Effector CD4-positive, alpha-beta T cell (primary cell): ENCODE measurements around the gene EIF4B.
A peak's percentile ranks its signal among the peaks of the same experiment; 100 is the strongest.
"Not testable (repeated sequence)": the region's sequence is repeated elsewhere in the genome, so short reads cannot be mapped to it uniquely, and the experiment has no call there.

Source experiments
- DNase-seq: peaks from one replicate; pipeline ENCODE4 v3.0.0-alpha.2; 2020

Gene EIF4B

GRCh38 chr12:52993558-52993869 is 12.7 kb upstream of the EIF4B start:
- no peak for DNase-seq

DNA sequence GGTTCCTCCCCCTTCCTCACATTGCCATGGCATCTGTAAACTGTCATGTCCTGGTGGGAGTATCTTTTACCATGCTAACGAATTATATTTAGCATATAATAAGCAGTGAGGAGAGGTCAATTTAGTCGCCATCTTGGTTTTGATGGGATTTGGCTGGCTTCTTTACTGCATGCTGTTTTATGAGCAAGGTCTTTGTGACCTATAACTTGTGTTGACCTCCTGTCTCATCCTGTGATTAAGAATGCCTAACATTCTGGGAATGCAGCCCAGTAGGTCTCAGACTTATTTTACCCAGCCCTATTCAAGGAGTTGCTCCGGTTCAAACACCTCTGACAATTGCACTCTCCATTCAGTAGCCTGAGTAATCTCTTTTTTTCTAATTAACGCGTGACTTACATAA is 2.1 kb upstream of the EIF4B start:
- no peak for DNase-seq

- DNase-seq = no peak
Measured at GRCh38 chr12:53004582-53004981, 1.7 kb upstream of the EIF4B start.

DNA sequence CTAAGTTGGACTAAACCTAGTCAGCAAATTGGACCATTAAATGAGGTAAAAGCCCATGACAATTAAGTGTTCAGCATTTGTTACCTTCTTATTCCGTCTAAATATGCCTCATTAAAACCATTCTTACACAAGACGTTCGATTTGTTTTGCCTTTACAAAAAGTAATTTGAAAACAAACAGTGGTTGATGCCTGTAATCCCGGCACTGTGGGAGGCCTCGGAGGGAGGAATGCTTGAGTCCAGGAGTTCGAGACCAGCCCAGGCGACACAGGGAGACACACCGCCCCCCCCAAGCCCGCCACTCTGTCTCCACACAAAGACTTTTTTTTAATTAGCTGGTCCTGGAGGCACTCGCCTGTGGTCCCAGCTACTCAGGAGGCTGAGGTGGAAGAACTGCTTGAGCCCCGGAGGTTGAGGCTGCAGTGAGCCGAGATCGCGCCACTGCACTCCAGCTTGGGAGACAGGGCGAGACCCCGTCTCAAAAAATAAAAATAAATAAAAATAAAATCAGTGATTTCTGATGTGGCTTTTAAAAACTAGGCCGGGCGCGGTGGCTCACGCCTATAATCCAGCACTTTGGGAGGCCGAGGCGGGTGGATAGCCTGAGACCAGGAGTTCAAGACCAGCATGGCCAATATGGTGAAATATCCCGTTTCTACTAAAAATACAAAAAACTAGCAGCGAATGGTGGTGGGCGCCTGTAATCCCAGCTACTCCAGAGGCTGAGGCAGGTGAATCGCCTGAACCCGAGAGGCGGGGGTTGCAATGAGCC is 856 bp upstream of the EIF4B start:
- no peak for DNase-seq

- DNase-seq = peak; percentile 67
Measured at GRCh38 chr12:53006810-53007309, 604 bp downstream of the EIF4B start.

- DNase-seq = no peak
Measured at GRCh38 chr12:53007343-53007742, 1.1 kb downstream of the EIF4B start.

DNA sequence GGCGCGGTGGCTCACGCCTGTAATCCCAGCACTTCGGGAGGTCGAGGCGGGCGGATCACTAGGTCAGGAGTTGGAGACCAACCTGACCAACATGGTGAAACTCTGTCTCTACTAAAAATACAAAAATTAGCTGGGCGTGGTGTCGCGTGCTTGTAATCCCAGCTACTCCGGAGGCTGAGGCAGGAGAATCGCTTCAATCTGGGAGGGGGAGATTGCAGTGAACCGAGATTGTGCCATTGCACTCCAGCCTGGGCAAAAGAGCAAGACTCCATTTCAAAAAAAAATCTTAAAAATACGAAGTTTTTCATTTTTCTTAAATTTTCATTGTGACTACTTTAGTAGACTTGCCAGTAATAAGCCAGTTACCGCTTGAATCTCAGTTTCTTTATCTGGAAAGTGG is 2.5 kb downstream of the EIF4B start:
- not testable (repeated sequence) for DNase-seq

DNA sequence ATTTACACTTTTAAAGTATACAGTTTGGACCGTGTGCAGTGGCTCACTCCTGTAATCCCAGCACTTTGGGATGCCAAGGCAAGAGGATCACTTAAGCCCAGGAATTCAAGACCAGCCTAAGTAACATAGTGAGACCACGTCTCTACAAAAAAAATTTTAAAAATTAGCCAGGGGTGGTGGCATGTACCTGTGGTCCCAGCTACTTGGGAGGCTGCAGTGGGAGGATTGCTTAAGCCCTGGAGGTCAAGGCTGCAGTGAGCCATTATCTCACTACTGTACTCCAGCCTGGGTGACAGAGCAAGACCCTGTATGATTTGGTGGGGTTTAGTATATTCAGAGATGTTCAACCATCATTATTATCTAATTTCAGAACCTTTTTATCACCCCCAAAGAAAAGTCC is 4.7 kb downstream of the EIF4B start:
- no peak for DNase-seq

DNA sequence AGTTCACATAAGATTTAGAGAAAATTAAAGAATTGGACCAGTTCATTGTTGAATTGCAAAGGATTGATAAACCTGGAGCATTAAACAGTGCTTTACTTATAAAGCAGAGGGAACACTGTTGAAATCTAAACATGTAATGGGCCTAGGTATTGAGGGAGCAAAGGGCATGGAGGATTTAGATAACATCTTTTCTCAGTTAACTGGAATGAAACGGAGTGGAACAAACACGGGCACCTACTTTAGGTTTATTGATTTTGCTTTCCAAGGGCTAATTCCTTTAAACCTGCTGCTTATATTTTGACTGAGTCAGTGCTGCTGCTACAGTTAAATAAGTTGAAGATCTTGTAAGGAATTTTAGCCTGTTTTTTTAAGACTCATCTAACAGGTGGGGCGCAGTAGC is 5.6 kb downstream of the EIF4B start:
- no peak for DNase-seq

GRCh38 chr12:53012928-53013327 is 6.7 kb downstream of the EIF4B start:
- no peak for DNase-seq

GRCh38 chr12:53014709-53015108 is 8.5 kb downstream of the EIF4B start:
- no peak for DNase-seq

DNA sequence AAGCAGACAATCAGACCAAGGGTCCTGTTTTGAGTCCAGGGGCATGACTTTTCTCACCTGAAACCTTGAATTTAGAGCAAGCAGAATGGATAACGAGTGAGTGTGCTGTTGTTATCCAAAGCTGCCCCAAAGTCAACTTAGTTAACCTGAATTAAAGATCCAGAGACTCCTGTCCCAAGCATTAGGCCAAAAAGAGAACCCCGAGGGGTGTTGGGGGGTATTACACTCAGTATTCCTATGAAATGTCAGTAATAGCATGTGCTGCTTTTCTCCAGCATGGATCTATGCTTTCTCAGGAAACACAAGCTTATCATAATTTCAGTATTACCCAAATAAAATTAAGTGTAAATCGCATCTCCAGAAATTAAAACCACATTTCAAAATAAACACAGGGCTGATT is 19.0 kb downstream of the EIF4B start:
- no peak for DNase-seq

GRCh38 chr12:53027014-53027413 is 20.8 kb downstream of the EIF4B start:
- not testable (repeated sequence) for DNase-seq

DNA sequence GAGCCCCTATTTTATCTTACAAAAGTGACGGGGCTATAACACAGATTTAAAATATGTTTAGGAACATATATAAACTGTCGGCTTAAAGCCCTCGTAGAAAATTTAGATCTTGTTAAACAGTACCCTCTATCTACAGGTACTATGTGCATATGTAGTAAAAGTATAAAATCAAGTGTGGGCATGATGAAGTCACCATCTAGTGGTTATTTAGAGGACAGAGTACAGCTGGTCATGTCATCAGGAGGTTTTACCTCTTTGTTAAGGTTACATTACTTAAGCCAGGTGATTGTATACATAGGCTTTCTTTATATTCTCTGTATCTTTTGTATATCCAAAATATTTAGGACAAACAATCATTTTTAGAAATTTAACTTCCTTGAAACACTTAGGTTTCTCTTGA is 25.4 kb downstream of the EIF4B start:
- no peak for DNase-seq

- not testable (repeated sequence) for DNase-seq
Measured at GRCh38 chr12:53033832-53034231, 27.6 kb downstream of the EIF4B start.

DNA sequence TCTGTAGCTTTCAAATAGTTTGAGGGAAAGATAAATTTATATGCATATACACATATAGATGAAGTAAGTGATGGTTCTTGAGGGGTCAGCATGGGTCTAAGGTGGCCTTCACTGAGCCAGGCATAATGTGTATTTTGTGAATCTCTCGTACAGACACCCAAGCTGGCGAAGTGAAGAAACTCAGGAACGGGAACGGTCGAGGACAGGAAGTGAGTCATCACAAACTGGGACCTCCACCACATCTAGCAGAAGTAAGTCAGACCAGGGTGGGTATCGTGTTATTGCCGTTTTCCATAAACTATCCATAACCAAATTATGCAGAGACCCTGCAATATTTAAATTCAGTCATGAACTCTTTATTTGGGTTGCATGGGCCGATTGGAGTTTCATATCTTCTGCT is 28.2 kb downstream of the EIF4B start:
- no peak for DNase-seq

DNA sequence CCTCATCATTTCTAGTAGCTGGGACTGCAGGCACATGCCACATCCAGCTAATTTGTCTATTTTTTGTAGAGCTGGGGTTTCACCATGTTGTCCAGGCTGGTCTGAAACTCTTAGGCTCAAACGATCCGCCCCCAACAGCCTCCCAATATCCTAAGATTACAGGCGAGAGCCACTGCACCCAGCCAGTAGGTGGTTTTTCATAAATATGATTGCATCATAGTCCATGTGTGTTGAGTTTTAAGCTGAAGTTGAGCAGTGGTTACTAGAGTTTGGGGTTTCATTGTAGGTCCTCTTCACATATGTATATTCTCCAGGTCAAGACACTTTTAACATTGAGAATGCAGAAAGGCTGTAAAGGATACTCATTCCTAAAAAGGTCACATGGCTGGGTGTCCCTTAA is 30.5 kb downstream of the EIF4B start:
- no peak for DNase-seq

DNA sequence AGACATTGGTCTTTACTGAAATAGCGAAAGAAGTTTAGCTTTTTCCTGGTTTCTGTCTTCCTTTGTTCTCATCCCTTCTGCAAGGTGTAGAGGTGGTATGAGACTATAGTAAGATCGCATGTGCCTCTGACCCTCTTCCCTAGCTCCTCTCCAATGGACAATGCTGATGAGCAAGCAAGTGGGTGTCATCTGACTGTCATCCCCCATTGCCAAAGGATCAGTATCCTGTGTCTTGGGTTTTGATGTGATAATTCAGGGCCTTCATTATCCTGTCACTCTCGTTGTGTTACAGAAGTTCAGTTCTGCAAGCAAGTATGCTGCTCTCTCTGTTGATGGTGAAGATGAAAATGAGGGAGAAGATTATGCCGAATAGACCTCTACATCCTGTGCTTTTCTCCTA is 33.6 kb downstream of the EIF4B start:
- no peak for DNase-seq

GRCh38 chr12:53042607-53043454 is 36.6 kb downstream of the EIF4B start:
- DNase-seq = no peak

DNA sequence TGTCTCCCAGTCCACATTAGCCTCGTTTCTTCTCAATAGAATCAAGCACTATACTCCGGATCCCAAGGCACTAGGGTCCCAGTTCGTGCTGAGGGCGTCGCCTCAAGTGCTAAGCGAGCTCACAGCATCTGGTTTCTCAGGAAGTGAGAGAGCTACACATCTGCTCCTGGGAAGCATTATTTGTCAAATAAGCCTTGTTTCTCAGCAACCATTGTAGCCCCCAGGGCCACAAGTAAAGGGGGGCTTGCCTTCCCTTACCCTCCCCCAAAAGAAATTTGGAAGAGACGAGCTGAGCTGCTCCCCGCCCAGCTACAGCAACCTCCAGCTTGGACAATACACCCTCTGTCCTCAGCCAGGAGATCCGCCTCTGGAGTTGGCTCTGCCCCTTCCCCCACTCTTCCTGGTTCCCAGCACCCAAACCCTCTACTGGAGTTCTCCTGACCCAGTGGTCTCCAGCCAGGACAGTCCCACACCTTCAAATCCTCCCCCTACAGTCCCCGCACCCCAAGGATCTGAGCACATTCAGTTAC is 37.9 kb downstream of the EIF4B start:
- DNase-seq = no peak

GRCh38 chr12:53044896-53045695 is 38.8 kb downstream of the EIF4B start:
- DNase-seq = no peak

- no peak for DNase-seq
Measured at GRCh38 chr12:53045696-53046045, 39.4 kb downstream of the EIF4B start.

DNA sequence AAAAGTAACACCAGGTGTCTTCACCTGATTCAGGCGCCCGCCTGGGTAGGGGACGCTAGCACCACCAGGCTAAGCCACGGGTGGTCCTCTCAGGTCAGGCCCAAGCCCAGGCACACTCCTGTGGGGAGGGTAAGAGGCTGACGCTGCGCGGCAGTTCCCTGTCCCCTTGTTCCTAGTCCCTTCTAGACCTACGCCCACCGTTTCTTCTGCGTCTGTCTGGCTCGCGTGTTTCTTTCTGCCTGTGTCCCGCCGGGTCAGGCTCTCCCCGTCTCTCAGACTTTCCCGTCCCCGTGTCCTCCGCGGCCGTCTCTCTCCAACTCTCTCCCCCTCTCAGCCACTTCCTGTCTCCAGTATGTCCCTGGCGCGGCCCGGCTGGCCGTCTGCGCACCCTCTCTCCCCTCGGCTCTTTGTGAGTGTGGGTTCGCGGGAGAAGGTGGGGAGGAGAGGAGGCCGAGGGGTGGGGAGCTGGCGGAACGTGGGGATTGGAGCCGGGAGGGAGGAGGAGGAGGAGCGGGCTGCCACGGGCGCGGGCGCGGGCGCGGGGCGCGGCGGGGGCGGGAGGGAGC is 40.5 kb downstream of the EIF4B start:
- no peak for DNase-seq
